Gastroesophageal sphincter (tissue), 3 donors: ENCODE data around the gene COL19A1.

ENCODE experiments used
- EP300 ChIP-seq: sonication (generic); formaldehyde crosslinking; IDR thresholded peaks from one replicate; pipeline ENCODE4 v1.6.1; 2017; ENCODE audit warnings: antibody characterized with exemption, mild to moderate bottlenecking
- POLR2AphosphoS5 ChIP-seq: sonication (generic); formaldehyde crosslinking; IDR thresholded peaks from one replicate; pipeline ENCODE4 v1.6.1; 2017; ENCODE audit warnings: antibody characterized with exemption
- TF ChIP-seq, protein P1 (sequence below), 4 experiments: fragments of 200-600 bp in 2 of 4; fragments of 450-650 bp in 2 of 4; sonication (generic) in 1 of 4; IDR thresholded peaks; one replicate each; pipeline ENCODE4 v1.5.1; 2017 to 2019; ENCODE audit warnings: antibody characterized with exemption in 4 of 4, mild to moderate bottlenecking in 2 of 4, moderate library complexity in 2 of 4

DNA sequence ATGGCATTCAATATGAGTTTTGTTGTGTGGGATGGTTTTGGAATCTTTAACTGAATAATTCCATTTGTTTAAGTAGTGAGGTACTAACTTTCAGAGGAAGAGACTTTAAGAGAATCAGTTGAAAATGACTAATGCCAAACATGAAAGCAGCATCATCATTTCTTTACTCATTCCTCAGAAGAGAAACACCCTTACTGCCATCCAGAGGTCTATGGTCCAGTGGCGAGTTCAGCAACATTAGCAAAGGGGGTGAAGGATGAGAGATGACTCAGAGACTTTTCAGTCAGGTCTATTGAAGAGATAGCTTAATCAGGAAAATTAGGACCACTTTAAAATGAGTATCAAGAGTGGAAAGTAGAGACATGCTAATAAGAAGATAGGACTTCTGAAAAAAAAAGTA lies 118.8 kb downstream of the COL19A1 start:
- TF ChIP-seq POLR2AphosphoS5 (no peak), EP300 (no peak)
- TF ChIP-seq, protein P1, sequence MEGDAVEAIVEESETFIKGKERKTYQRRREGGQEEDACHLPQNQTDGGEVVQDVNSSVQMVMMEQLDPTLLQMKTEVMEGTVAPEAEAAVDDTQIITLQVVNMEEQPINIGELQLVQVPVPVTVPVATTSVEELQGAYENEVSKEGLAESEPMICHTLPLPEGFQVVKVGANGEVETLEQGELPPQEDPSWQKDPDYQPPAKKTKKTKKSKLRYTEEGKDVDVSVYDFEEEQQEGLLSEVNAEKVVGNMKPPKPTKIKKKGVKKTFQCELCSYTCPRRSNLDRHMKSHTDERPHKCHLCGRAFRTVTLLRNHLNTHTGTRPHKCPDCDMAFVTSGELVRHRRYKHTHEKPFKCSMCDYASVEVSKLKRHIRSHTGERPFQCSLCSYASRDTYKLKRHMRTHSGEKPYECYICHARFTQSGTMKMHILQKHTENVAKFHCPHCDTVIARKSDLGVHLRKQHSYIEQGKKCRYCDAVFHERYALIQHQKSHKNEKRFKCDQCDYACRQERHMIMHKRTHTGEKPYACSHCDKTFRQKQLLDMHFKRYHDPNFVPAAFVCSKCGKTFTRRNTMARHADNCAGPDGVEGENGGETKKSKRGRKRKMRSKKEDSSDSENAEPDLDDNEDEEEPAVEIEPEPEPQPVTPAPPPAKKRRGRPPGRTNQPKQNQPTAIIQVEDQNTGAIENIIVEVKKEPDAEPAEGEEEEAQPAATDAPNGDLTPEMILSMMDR (IDR thresholded peaks at IDR 0.05), result no peak
